Measurements from ENCODE around the gene TSKU.

GRCh38 chr11:76789443-76789719 lies 6.2 kb downstream of the TSKU start:
- no peak for TF ChIP-seq CTCF (conservative IDR thresholded peaks at IDR 0.05)
- no peak for TF ChIP-seq EZH2 (IDR thresholded peaks at IDR 0.05; ENCODE audit: low read depth)
